Measurements from ENCODE around the gene PARL.

PARL gene

GRCh38 chr3:183884427-183885296 is at the start of gene PARL:
PARL (minus strand) TSS chr3:183884880; CDS start chr3:183884846, 34 bp downstream.
- DNase-seq (ENCODE audit: low read depth, low spot score): peak; percentile 23
- TF ChIP-seq CTCF (IDR thresholded peaks at IDR 0.05; ENCODE audit: insufficient read depth, low read length, missing control alignments): peak; percentile 99
- H3K4me3 ChIP-seq (ENCODE audit: low read depth, low read length): peak within 1 kb of the TSS; percentile 95
- ChIA-PET CTCF (interaction anchor here (0.6 to 5.3 kb wide), 55 partner anchors 8 to 700 kb away, joined by 3 to 55 read pairs (median 4); partner anchors contain the start of genes ABCC5, EIF2B5 and MAP6D1), POLR2A (interaction anchor here (0.7 to 1.0 kb wide), 2 partner anchors 59 to 248 kb away, joined by 3 to 4 read pairs; partner anchors contain the start of gene MAP6D1)

- H3K4me3 ChIP-seq (ENCODE audit: low read depth, low read length): no peak overlapping the region
- ChIA-PET CTCF (interaction anchor here (1.5 kb wide), 1 partner anchor 15 kb away, joined by 3 read pairs; no protein-coding TSS in a partner anchor), POLR2A (no interaction called here)
- TF ChIP-seq CTCF (IDR thresholded peaks at IDR 0.05; ENCODE audit: insufficient read depth, low read length, missing control alignments): no peak
- DNase-seq (ENCODE audit: low read depth, low spot score): no peak
These were observed 48.5 kb upstream of the PARL start for GRCh38 chr3:183933160-183933559.

- H3K4me3 ChIP-seq (ENCODE audit: low read depth, low read length): no peak overlapping the region
- POLR2A ChIA-PET: no interaction called here
- no peak for TF ChIP-seq CTCF (IDR thresholded peaks at IDR 0.05; ENCODE audit: insufficient read depth, low read length, missing control alignments)
- CTCF ChIA-PET: interaction anchor here (1.5 kb wide), 1 partner anchor 13 kb away, joined by 3 read pairs; no protein-coding TSS in a partner anchor
- DNase-seq (ENCODE audit: low read depth, low spot score): no peak
These were observed 47.2 kb upstream of the PARL start for GRCh38 chr3:183931881-183932280.

- POLR2A ChIA-PET: no interaction called here
- H3K4me3 ChIP-seq (ENCODE audit: low read depth, low read length): no peak overlapping the region
- CTCF ChIA-PET: no interaction called here
- no peak for TF ChIP-seq CTCF (IDR thresholded peaks at IDR 0.05; ENCODE audit: insufficient read depth, low read length, missing control alignments)
- no peak for DNase-seq (ENCODE audit: low read depth, low spot score)
These were observed 45.4 kb upstream of the PARL start for GRCh38 chr3:183930086-183930485.

GRCh38 chr3:183927059-183927458 is 42.4 kb upstream of the PARL start:
- CTCF ChIA-PET: no interaction called here
- no peak for TF ChIP-seq CTCF (IDR thresholded peaks at IDR 0.05; ENCODE audit: insufficient read depth, low read length, missing control alignments)
- POLR2A ChIA-PET: no interaction called here
- DNase-seq (ENCODE audit: low read depth, low spot score): no peak
- no peak overlapping the region for H3K4me3 ChIP-seq (ENCODE audit: low read depth, low read length)

- H3K4me3 ChIP-seq (ENCODE audit: low read depth, low read length): no peak overlapping the region
- ChIA-PET CTCF (no interaction called here), POLR2A (no interaction called here)
- DNase-seq (ENCODE audit: low read depth, low spot score): peak; percentile 38
- TF ChIP-seq CTCF (IDR thresholded peaks at IDR 0.05; ENCODE audit: insufficient read depth, low read length, missing control alignments): no peak
These were observed 40.3 kb upstream of the PARL start for GRCh38 chr3:183924956-183925355.
